Neuronal stem cell (in vitro differentiated cells): ENCODE data around the gene ZMIZ1.

Experiments
- DNase-seq: peaks from one replicate; pipeline ENCODE4 v3.0.0-alpha.2; 2013; ENCODE audit warnings: low spot score
- H2AFZ ChIP-seq: one replicate; pipeline ENCODE4 v1.6.1; 2013; ENCODE audit warnings: mild to moderate bottlenecking, low read length, inconsistent platforms
- H2AK5ac ChIP-seq: 2 replicates; pipeline ENCODE4 v1.6.1; 2013; ENCODE audit warnings: low read depth, mild to moderate bottlenecking, inconsistent platforms, low read length, moderate library complexity, mixed read lengths
- H2BK120ac ChIP-seq: 2 replicates; pipeline ENCODE4 v1.6.1; 2013; ENCODE audit warnings: low read depth, mild to moderate bottlenecking, inconsistent platforms, low read length, moderate library complexity, mixed read lengths
- H2BK12ac ChIP-seq: one replicate; pipeline ENCODE4 v1.6.1; 2013; ENCODE audit warnings: low read length, inconsistent platforms
- H2BK15ac ChIP-seq: 2 replicates; pipeline ENCODE4 v1.6.1; 2013; ENCODE audit warnings: mild to moderate bottlenecking, low read length, inconsistent platforms, mixed read lengths
- H2BK5ac ChIP-seq: one replicate; pipeline ENCODE4 v1.6.1; 2013; ENCODE audit warnings: inconsistent platforms, mild to moderate bottlenecking, low read length, moderate library complexity
- H3K14ac ChIP-seq: one replicate; pipeline ENCODE4 v1.6.1; 2013; ENCODE audit warnings: low read length, inconsistent platforms
- H3K18ac ChIP-seq: 2 replicates; pipeline ENCODE4 v1.6.1; 2013; ENCODE audit warnings: low read length, inconsistent platforms
- H3K23ac ChIP-seq: 2 replicates; pipeline ENCODE4 v1.6.1; 2013; ENCODE audit warnings: low read depth, mild to moderate bottlenecking, mixed read lengths, low read length, inconsistent platforms; ENCODE audit not compliant: poor library complexity
- H3K27ac ChIP-seq: replicated peaks from 3 replicates; pipeline ENCODE4 v1.5.1; 2013; ENCODE audit warnings: low read length, inconsistent platforms
- H3K27me3 ChIP-seq, 3 experiments: 2 replicates each; pipeline ENCODE4 v1.6.1; 2013; ENCODE audit warnings: low read length in 3 of 3, mild to moderate bottlenecking in 2 of 3, inconsistent platforms in 1 of 3, low read depth in 1 of 3, mixed read lengths in 1 of 3, moderate library complexity in 1 of 3; ENCODE audit not compliant: control insufficient read depth in 3 of 3, insufficient read depth in 3 of 3
- H3K36me3 ChIP-seq, 2 donors: replicated peaks in 1 of 2; 2 replicates each; pipeline ENCODE4 v1.6.1; 2013; ENCODE audit warnings: low read length in 2 of 2; ENCODE audit not compliant: control insufficient read depth in 2 of 2, insufficient read depth in 2 of 2
- H3K4ac ChIP-seq: 2 replicates; pipeline ENCODE4 v1.6.1; 2013; ENCODE audit warnings: inconsistent platforms, mild to moderate bottlenecking, low read length, moderate library complexity
- H3K4me1 ChIP-seq, 2 donors: 1 replicate in 1 of 2; 2 replicates in 1 of 2; pipeline ENCODE4 v1.6.1; 2013; ENCODE audit warnings: low read length in 2 of 2, low read depth in 1 of 2; ENCODE audit not compliant: control insufficient read depth in 2 of 2, insufficient read depth in 1 of 2
- H3K4me2 ChIP-seq: one replicate; pipeline ENCODE4 v1.6.1; 2013; ENCODE audit warnings: mild to moderate bottlenecking, low read length, inconsistent platforms; ENCODE audit not compliant: insufficient read depth, poor library complexity, severe bottlenecking
- H3K4me3 ChIP-seq, 2 donors: 2 replicates each; pipeline ENCODE4 v1.5.1; 2013; ENCODE audit warnings: low read length in 2 of 2, mild to moderate bottlenecking in 2 of 2, inconsistent platforms in 1 of 2, moderate library complexity in 1 of 2
- H3K79me1 ChIP-seq: one replicate; pipeline ENCODE4 v1.6.1; 2013; ENCODE audit warnings: low read depth, mild to moderate bottlenecking, inconsistent platforms, low read length, moderate library complexity
- H3K9ac ChIP-seq: one replicate; pipeline ENCODE4 v1.6.1; 2013; ENCODE audit warnings: mild to moderate bottlenecking, low read depth, low read length, inconsistent platforms; ENCODE audit not compliant: poor library complexity
- H3K9me3 ChIP-seq, 2 donors: replicated peaks in 1 of 2; 2 replicates each; pipeline versions ENCODE3 to v1.6.1; 2013; ENCODE audit warnings: low read length in 2 of 2, mild to moderate bottlenecking in 2 of 2, inconsistent platforms in 1 of 2, low read depth in 1 of 2, mixed read lengths in 1 of 2, moderate library complexity in 1 of 2; ENCODE audit not compliant: control insufficient read depth in 2 of 2, insufficient read depth in 1 of 2
- H4K8ac ChIP-seq: one replicate; pipeline ENCODE4 v1.6.1; 2013; ENCODE audit warnings: low read depth, mild to moderate bottlenecking, inconsistent platforms, low read length, moderate library complexity
- H4K91ac ChIP-seq: one replicate; pipeline ENCODE4 v1.6.1; 2013; ENCODE audit warnings: low read length, low read depth, mild to moderate bottlenecking, inconsistent platforms; ENCODE audit not compliant: poor library complexity
- WGBS, 2 donors: extraction: QIAGEN DNeasy Blood & Tissue Kit; methylation state at CpG; one replicate each; pipeline ENCODE4 v1.1.7; 2013; ENCODE audit warnings: missing lambda C conversion rate in 2 of 2, mixed read lengths in 1 of 2; ENCODE audit not compliant: insufficient read length in 2 of 2, insufficient replicate concordance in 1 of 2; ENCODE audit errors: extremely low coverage in 2 of 2; 5-methylcytosine and 5-hydroxymethylcytosine counted together

The ZMIZ1 gene

DNA sequence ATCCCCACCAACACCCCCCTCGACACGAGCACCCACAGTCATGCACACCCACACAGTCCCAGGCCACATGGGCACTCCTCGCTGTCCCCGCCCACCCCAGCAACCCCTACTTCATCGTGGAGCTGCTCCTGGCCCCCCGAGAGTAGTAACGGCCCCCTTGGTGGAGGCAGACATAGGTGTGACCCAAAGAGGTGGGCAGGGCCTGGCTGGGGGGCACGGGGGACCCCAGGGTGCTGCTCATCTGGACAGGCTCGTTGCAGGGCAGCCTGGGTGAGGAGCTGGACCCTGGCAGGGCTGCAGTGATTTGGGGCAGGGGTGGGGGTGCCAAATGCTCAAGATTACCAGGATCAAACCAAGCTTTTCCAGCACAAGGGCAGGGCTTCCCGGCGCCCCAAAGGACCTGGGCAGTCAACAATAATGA is 42.4 kb upstream of the ZMIZ1 start:
- Histone ChIP-seq H3K18ac (no peak overlapping the region), H4K8ac (no peak overlapping the region), H3K4me1 (peaks cover 8 to 18% of the 10 kb centered on the region in 2 donors), H3K14ac (peak overlapping the region; percentile 66), H2AK5ac (peak overlapping the region; percentile 22), H3K9ac (no peak overlapping the region), H2BK120ac (no peak overlapping the region), H2BK12ac (no peak overlapping the region), H3K9me3 (no peaks in the 10 kb centered on the region), H3K27ac (no peak overlapping the region), H3K27me3 (peaks cover 0 to 18% (median 1%) of the 10 kb centered on the region in 3 experiments), H3K79me1 (no peaks in the 10 kb centered on the region), H4K91ac (no peak overlapping the region), H3K4ac (no peak overlapping the region), H3K4me3 (no peak overlapping the region), H3K36me3 (no peaks in the 10 kb centered on the region), H2AFZ (no peak overlapping the region), H2BK15ac (peak overlapping the region; percentile 34), H3K23ac (no peak overlapping the region), H3K4me2 (no peak overlapping the region), H2BK5ac (no peak overlapping the region)
- no peak for DNase-seq
- WGBS, 2 donors: no CpG with 5 or more reads among the region's 11 CpGs

DNA sequence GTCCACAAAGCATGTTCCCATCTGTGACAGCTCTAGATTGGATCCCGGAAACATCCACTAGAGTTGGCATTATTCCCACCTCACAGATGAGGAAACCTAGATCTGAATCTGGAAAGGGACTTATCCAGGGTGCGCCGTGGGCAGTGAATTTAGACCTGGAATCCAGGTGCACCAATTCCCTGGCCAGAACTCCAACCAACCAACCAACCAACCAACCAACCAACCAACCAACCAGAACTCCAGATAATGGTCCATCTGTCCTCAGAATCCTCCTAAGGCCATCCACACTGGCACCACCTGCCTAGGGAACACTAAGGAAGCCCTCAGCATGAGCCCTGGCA is 42.0 kb upstream of the ZMIZ1 start:
- H2BK12ac ChIP-seq: no peak overlapping the region
- no peak overlapping the region for H2AK5ac ChIP-seq
- H4K91ac ChIP-seq: no peak overlapping the region
- no peak overlapping the region for H3K4me2 ChIP-seq
- H3K14ac ChIP-seq: no peak overlapping the region
- no peak overlapping the region for H2BK120ac ChIP-seq
- H3K18ac ChIP-seq: no peak overlapping the region
- no peak overlapping the region for H3K27ac ChIP-seq
- WGBS, 2 donors: no CpG with 5 or more reads among the region's 3 CpGs
- H2AFZ ChIP-seq: no peak overlapping the region
- peaks cover 0 to 23% (median 1%) of the 10 kb centered on the region in 3 experiments for H3K27me3 ChIP-seq
- peaks cover 8 to 18% of the 10 kb centered on the region in 2 donors for H3K4me1 ChIP-seq
- H2BK5ac ChIP-seq: no peak overlapping the region
- DNase-seq: no peak
- no peak overlapping the region for H3K4ac ChIP-seq
- H4K8ac ChIP-seq: no peak overlapping the region
- H3K4me3 ChIP-seq: no peak overlapping the region
- H2BK15ac ChIP-seq: no peak overlapping the region
- H3K36me3 ChIP-seq: no peaks in the 10 kb centered on the region
- H3K9ac ChIP-seq: no peak overlapping the region
- H3K9me3 ChIP-seq: no peaks in the 10 kb centered on the region
- no peaks in the 10 kb centered on the region for H3K79me1 ChIP-seq
- H3K23ac ChIP-seq: no peak overlapping the region

DNA sequence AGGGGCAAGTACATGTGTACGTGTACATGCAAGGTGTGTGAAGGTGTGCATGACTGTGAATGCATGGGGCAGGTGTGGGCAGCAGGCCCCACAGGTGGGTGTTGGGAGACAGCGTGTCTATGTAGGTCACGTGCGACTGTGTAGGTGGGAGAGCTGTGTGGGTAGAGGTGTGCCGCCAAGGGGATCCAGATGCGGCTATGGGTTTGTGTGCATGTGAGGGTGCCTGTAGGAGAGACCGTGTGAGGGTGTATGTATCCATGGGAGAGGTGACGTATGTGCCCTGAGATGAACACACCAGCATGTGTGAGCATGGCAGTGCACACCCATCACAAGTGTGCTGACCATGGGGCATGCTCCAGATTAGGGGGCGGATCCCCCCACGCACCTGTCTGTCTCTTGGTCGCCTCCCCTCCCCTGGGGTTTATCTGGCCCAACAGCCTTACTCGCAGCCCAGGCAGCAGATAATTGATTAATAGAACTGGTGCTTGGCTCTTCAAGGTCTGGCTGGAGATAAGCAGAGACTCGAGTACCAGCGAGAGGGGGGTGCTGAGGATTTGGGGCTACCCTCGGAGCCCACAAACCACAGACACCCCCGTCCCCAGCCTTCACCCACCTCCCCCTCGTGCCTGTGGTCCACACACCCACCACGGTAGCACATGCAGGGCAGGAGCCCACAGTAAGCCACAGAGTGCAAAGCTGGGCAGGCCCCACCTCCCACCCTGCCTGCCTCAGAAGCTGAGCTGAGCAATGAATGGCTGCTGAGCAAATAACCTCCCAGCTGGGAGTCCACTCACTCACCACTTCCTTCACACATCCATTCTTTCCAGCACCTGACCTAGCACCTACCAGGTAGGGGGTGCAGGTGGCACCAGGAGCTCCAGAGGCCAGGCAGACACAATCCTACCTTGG is 41.4 kb upstream of the ZMIZ1 start:
- no peak overlapping the region for H3K14ac ChIP-seq
- peaks cover 0 to 23% (median 1%) of the 10 kb centered on the region in 3 experiments for H3K27me3 ChIP-seq
- no peak overlapping the region for H2AFZ ChIP-seq
- peak overlapping the region; percentile 91 for H2BK12ac ChIP-seq
- WGBS, 2 donors: no CpG with 5 or more reads among the region's 18 CpGs
- H2BK5ac ChIP-seq: peak overlapping the region; percentile 8
- H3K9ac ChIP-seq: peak overlapping the region; percentile 22
- peak overlapping the region; percentile 59 for H3K18ac ChIP-seq
- no peak overlapping the region for H4K91ac ChIP-seq
- H3K79me1 ChIP-seq: no peaks in the 10 kb centered on the region
- H3K36me3 ChIP-seq: no peaks in the 10 kb centered on the region
- H3K4me3 ChIP-seq: no peak overlapping the region
- H3K27ac ChIP-seq: no peak overlapping the region
- no peak for DNase-seq
- H3K9me3 ChIP-seq: no peaks in the 10 kb centered on the region
- H2BK15ac ChIP-seq: peak overlapping the region; percentile 63
- peaks cover 8 to 18% of the 10 kb centered on the region in 2 donors for H3K4me1 ChIP-seq
- peak overlapping the region; percentile 85 for H2AK5ac ChIP-seq
- H3K4me2 ChIP-seq: no peak overlapping the region
- H4K8ac ChIP-seq: no peak overlapping the region
- H3K4ac ChIP-seq: no peak overlapping the region
- no peak overlapping the region for H2BK120ac ChIP-seq
- H3K23ac ChIP-seq: no peak overlapping the region

DNA sequence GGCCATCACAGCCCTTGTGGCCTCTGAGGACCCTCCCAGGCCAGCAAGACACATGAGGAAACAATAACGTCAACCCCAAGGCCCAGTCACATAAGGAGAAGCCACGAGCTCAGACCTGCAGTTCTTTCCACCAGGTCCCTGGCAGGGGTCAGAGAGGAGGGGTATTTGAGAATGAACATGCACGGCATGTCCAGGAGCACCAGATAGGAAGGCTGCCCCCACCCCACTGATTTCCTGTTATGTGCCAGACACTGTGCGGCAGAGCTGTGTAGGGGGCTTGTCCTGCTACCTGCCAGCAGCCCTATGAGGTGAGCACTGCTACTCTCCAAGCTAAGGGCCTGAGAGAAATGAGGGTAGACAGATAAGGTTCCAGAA is 40.7 kb upstream of the ZMIZ1 start:
- peak overlapping the region; percentile 63 for H2BK15ac ChIP-seq
- H2BK120ac ChIP-seq: no peak overlapping the region
- H3K4me2 ChIP-seq: no peak overlapping the region
- H3K4me1 ChIP-seq: peaks cover 8 to 18% of the 10 kb centered on the region in 2 donors
- no peak overlapping the region for H3K27ac ChIP-seq
- no peak for DNase-seq
- H2BK5ac ChIP-seq: peak overlapping the region; percentile 8
- H2BK12ac ChIP-seq: peak overlapping the region; percentile 91
- H4K8ac ChIP-seq: no peak overlapping the region
- peak overlapping the region; percentile 22 for H3K9ac ChIP-seq
- H3K14ac ChIP-seq: no peak overlapping the region
- peak overlapping the region; percentile 59 for H3K18ac ChIP-seq
- no peak overlapping the region for H3K4ac ChIP-seq
- no peak overlapping the region for H2AFZ ChIP-seq
- WGBS, 2 donors: no CpG with 5 or more reads among the region's 4 CpGs
- no peak overlapping the region for H4K91ac ChIP-seq
- no peaks in the 10 kb centered on the region for H3K9me3 ChIP-seq
- peaks cover 0 to 23% (median 1%) of the 10 kb centered on the region in 3 experiments for H3K27me3 ChIP-seq
- H3K79me1 ChIP-seq: no peaks in the 10 kb centered on the region
- H3K23ac ChIP-seq: no peak overlapping the region
- H3K36me3 ChIP-seq: no peaks in the 10 kb centered on the region
- no peak overlapping the region for H3K4me3 ChIP-seq
- H2AK5ac ChIP-seq: peak overlapping the region; percentile 85
